ENCODE data around the gene CFAP221. TPM values are rescaled to one million over a fixed set of nuclear protein-coding genes. Genes with fewer than 3 reads are reported as not detected.

Gene CFAP221
- total RNA-seq, 2 experiments from 2014 or later, result not detected

DNA sequence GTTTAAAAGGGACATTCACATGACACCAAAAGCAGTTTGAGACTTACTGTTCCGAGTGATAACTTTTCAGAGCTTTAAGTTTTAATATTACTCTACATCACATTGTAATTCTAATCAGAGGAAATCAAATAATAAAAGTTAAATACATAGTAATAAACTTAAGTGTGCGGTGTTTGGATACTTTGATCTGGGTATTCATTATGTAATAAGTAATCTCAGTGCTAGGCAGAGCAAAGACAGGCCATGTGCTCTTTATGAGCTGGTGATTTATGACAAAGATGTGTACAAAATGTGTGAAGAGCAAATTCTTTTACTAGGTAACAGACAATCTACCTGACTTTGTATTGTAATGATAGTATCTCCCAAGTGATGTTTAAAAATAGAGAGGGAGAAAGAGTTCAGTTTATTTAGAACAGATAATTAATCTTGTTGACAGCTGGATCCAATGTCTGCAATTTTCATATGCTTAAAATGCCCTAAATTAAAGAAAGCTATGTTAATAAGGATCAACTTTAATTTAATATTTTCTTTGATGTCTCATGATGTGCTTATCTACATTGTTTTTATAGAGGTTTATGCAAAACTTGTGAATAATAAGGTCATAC lies 4.4 kb downstream of the CFAP221 start:
- Mint-ChIP-seq H3K27me3 (peaks cover 52% of the 10 kb centered on the region), H3K27ac (no peak overlapping the region), H3K36me3 (no peaks in the 10 kb centered on the region), H3K4me1 (peaks cover 3% of the 10 kb centered on the region), H3K9me3 (no peaks in the 10 kb centered on the region), H3K4me3 (no peak overlapping the region)
- ATAC-seq (ENCODE audit: low read depth) (no peak), DNase-seq (no peak)
- POLR2A ChIA-PET, result no interaction called here

DNA sequence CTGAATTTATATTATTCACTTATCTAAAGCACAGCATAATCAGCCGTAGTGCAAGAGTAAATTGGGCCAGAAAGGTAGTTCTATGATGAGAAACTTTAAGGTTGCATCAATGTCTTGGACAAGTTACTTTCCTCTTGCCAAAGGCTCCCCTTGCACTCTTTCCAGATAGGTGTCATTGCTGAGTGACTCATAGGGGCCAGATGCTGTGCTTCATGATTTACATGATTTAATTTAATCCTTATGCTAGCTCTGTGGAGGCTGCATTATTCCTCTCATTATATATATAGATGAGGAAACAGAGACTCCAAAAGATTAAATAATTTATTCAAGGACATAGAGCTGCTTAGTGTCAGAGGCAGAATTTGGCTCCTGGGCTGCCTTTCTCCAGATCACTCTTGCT lies 5.0 kb downstream of the CFAP221 start:
- Mint-ChIP-seq H3K9me3 (no peaks in the 10 kb centered on the region), H3K27ac (no peak overlapping the region), H3K27me3 (peaks cover 47% of the 10 kb centered on the region), H3K4me3 (no peak overlapping the region), H3K4me1 (no peaks in the 10 kb centered on the region), H3K36me3 (no peaks in the 10 kb centered on the region)
- DNase-seq (no peak), ATAC-seq (ENCODE audit: low read depth) (no peak)
- POLR2A ChIA-PET, result no interaction called here

DNA sequence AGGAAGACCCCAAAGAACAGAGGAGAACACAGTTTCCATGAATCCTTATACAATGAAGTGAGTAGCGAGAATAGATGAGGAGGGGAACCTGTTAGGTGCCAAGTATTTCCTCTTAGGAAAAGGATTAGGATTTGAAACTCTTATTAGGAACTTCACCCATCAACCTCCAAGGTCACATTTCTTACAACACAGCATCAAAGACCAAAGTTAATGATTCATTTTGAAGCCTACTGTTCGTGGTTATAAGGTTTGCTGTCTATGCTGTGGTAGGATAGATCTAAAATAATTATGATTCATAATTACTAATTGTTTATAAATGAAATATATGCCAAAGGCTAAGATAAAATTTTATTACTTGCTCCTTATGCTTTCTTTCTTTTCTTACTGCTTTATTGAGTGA lies 6.1 kb downstream of the CFAP221 start:
- POLR2A ChIA-PET, result no interaction called here
- H3K9me3 Mint-ChIP-seq, result no peaks in the 10 kb centered on the region
- H3K4me1 Mint-ChIP-seq, result no peaks in the 10 kb centered on the region
- DNase-seq (no peak), ATAC-seq (ENCODE audit: low read depth) (no peak)
- no peaks in the 10 kb centered on the region for H3K36me3 Mint-ChIP-seq
- no peak overlapping the region for H3K27ac Mint-ChIP-seq
- no peak overlapping the region for H3K4me3 Mint-ChIP-seq
- H3K27me3 Mint-ChIP-seq, result peaks cover 41% of the 10 kb centered on the region

DNA sequence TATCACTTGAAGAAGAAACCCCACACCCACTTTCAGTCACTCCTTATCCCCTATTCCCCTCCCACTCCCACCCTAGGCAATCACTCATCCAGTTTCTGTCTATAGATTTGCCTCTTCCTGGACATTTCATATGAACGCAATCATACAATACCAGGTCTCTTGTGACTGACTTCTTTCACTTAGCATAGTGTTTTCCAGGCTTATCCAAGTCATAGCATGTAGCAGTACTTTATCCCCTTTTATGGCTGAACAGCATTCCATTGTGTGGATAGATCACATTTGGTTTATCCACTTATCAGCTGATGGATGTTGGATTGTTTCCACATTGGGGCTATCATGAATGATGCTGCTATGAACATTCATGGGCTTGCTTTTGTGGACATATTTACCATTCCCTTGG lies 6.6 kb downstream of the CFAP221 start:
- ATAC-seq (ENCODE audit: low read depth), result no peak
- POLR2A ChIA-PET, result no interaction called here
- H3K36me3 Mint-ChIP-seq, result no peaks in the 10 kb centered on the region
- H3K27me3 Mint-ChIP-seq, result peaks cover 36% of the 10 kb centered on the region
- DNase-seq, result no peak
- H3K4me1 Mint-ChIP-seq, result no peaks in the 10 kb centered on the region
- no peak overlapping the region for H3K27ac Mint-ChIP-seq
- H3K4me3 Mint-ChIP-seq, result no peak overlapping the region
- H3K9me3 Mint-ChIP-seq, result no peaks in the 10 kb centered on the region

DNA sequence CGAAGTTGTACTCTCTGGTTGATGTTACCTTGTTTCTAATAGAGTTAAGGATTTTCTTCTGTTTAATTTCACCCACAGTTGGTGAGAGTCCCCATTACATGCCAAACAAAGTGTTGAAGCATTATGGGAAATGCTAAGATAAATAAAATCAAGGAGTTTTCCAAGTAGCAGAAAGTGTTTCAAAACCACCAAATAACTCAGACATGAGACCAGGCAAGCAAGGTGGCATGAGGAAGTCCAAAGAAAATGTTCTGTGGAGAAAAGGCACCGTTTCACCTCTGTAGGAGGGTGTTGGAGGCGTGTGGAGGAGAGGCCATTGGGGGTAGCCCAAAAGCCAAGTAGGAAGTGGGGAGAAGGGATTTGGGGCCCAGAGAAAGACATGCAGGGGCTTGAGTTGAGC lies 8.7 kb downstream of the CFAP221 start:
- peaks cover 30% of the 10 kb centered on the region for H3K27me3 Mint-ChIP-seq
- POLR2A ChIA-PET, result no interaction called here
- H3K27ac Mint-ChIP-seq, result no peak overlapping the region
- no peaks in the 10 kb centered on the region for H3K36me3 Mint-ChIP-seq
- no peak overlapping the region for H3K4me3 Mint-ChIP-seq
- no peaks in the 10 kb centered on the region for H3K4me1 Mint-ChIP-seq
- ATAC-seq (ENCODE audit: low read depth), result no peak
- no peak for DNase-seq
- H3K9me3 Mint-ChIP-seq, result no peaks in the 10 kb centered on the region

DNA sequence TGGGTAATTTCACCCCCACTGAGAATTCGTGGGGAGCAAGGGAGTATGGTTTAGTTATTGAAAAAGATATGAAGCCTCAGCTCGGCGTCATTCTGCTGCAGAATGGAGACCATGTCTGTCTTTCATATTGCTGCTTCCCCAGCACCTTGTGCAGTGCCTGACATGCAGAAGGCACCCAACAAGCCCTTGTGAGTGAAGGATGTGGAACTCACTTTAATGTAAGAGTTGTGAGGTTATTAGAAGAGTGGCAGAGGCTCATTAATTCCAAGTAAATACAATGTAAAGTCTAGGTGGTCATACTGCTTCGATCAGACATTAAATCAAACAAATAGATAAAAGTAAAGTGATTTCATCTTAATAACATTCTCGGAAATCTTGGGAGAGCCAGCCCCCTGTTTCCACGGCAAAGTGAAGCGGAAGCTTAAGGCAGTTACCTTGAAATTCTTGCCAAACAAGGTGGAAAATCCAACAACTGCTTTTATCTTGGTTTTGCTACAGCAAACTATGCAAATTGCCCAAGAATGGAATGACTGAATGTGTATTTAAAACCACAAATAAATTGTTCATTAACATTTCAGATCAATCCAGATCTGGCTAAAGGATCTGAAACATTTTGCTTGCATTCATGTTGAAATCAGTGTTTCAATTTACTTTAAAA lies 9.6 kb downstream of the CFAP221 start:
- no peak for ATAC-seq (ENCODE audit: low read depth)
- no peak overlapping the region for H3K27ac Mint-ChIP-seq

DNA sequence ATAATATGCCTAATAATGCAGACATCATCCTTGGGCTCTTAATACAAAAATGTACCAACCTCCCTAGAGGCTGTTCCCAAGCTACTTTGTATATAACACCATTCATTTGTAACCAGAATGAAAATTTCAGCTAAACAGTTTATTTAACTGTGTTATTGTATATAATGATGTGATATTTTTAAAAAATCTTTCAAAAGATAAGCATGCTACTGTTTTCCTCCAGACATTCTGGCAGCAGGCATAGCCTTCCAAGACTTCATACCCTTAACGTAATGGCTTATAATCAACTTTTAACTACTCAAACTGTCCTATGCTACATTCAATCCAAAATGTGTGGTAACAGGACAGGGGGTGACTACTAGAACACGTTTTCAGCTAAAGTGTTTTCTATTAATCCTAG lies 21.2 kb downstream of the CFAP221 start:
- ATAC-seq (ENCODE audit: low read depth) (no peak), DNase-seq (no peak)
- Mint-ChIP-seq H3K4me3 (no peak overlapping the region), H3K4me1 (no peaks in the 10 kb centered on the region), H3K36me3 (no peaks in the 10 kb centered on the region), H3K9me3 (peaks cover 5% of the 10 kb centered on the region), H3K27me3 (peaks cover 7% of the 10 kb centered on the region), H3K27ac (no peak overlapping the region)
- POLR2A ChIA-PET, result no interaction called here

More for the DNA sequence above, 9.6 kb downstream of the CFAP221 start:
- H3K4me1 Mint-ChIP-seq, result no peaks in the 10 kb centered on the region
- no peak overlapping the region for H3K4me3 Mint-ChIP-seq
- H3K36me3 Mint-ChIP-seq, result no peaks in the 10 kb centered on the region
- peaks cover 27% of the 10 kb centered on the region for H3K27me3 Mint-ChIP-seq
- DNase-seq, result no peak
- POLR2A ChIA-PET, result no interaction called here
- H3K9me3 Mint-ChIP-seq, result no peaks in the 10 kb centered on the region

DNA sequence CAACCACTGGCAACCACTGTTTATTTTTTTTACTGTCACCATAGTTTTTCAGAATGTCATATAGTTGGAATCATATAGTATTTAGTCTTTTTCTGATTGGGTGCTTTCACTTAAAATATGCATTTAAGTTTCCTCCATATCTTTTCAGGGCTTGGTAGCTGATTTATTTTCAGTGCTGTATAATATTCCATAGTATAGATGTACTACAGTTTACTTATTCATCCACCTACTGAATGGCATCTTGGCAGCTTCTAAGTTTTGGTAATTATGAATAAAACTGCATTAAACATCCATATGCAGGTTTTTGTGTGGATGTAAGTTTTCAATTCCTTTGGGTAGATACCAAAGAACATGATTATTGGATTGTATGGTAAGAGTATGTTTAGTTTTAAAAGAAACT lies 23.0 kb downstream of the CFAP221 start:
- Mint-ChIP-seq H3K27ac (no peak overlapping the region), H3K9me3 (peaks cover 5% of the 10 kb centered on the region), H3K36me3 (no peaks in the 10 kb centered on the region), H3K4me3 (no peak overlapping the region), H3K4me1 (no peaks in the 10 kb centered on the region), H3K27me3 (peaks cover 10% of the 10 kb centered on the region)
- DNase-seq (no peak), ATAC-seq (ENCODE audit: low read depth) (no peak)
- POLR2A ChIA-PET, result no interaction called here

DNA sequence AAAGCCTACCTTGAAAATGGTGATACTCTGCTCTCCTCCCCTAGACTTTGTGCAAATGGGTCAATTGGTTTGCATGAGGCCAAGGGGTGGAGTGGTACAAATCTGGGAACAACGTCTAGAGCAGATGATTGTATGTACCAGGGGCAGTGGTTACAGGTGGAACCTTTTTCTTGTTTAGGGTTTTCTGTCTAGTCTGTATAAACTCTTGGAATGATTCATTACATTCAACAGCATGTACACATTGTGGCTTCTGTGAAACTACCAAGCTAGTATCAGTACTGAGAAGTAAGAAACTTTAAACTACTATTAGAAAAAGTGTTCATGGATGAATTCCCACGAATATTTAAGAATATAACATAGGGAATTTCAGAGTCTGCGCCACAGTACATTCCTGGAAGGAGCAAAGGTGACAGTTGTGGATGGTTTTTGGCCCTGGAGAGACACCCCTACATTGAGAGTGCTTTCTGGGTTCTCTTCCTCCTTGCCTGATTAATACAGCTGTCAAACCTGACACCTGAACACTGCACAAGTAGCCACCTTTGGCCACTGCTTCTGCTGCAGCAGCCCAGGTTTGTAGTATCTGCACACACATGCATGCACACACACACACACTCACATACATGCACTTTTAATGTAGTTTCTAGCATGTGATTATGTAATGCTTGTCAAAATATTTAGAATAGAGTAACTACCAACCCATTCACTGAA lies 30.0 kb downstream of the CFAP221 start:
- no peak overlapping the region for H3K27ac Mint-ChIP-seq
- no peak for ATAC-seq (ENCODE audit: low read depth)
- H3K36me3 Mint-ChIP-seq, result no peaks in the 10 kb centered on the region
- no peak overlapping the region for H3K4me3 Mint-ChIP-seq
- no peaks in the 10 kb centered on the region for H3K4me1 Mint-ChIP-seq
- H3K9me3 Mint-ChIP-seq, result no peaks in the 10 kb centered on the region
- POLR2A ChIA-PET, result no interaction called here
- peaks cover 5% of the 10 kb centered on the region for H3K27me3 Mint-ChIP-seq
- no peak for DNase-seq

DNA sequence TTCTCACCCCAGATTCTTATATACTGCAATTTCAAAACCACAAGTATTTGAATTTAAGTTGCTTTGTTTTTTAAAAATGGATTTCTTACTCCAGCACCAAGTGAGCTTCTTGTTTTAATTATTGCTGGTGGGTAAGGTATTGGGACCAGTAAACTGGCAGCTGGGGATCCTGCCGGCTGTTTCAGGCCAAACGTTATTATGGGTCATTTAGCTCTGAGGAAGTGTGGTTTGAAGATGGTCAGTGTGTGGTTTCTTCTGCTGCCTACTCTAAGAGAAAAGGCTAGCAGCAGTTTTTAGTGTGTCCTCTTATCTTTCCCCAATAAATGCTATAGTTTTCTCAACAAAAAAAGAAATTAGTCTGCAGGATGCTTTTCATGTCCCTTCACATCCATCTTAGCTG lies 30.6 kb downstream of the CFAP221 start:
- H3K4me1 Mint-ChIP-seq, result no peaks in the 10 kb centered on the region
- DNase-seq, result no peak
- H3K27ac Mint-ChIP-seq, result no peak overlapping the region
- H3K27me3 Mint-ChIP-seq, result peaks cover 5% of the 10 kb centered on the region
- no peaks in the 10 kb centered on the region for H3K9me3 Mint-ChIP-seq
- ATAC-seq (ENCODE audit: low read depth), result no peak
- POLR2A ChIA-PET, result no interaction called here
- no peak overlapping the region for H3K4me3 Mint-ChIP-seq
- H3K36me3 Mint-ChIP-seq, result no peaks in the 10 kb centered on the region

DNA sequence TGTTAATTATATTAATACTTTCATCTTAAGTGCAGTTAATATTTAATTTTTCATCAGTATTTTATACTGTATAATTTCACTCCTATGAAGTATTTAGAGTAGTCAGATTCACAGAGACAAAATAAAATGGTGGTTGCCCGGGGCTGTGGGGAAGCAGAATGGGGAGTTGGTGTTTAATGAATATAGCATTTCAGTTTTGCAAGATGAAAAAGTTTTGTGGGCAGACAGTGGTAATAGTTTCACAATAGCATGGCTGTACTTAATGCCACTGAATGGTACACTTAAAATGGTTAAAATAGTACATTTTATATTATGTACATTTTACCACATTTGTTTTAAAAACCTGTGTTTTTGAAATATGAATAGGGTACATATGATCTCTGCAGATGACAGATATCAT lies 31.2 kb downstream of the CFAP221 start:
- peaks cover 5% of the 10 kb centered on the region for H3K27me3 Mint-ChIP-seq
- H3K36me3 Mint-ChIP-seq, result no peaks in the 10 kb centered on the region
- H3K27ac Mint-ChIP-seq, result no peak overlapping the region
- DNase-seq (no peak), ATAC-seq (ENCODE audit: low read depth) (no peak)
- H3K4me3 Mint-ChIP-seq, result no peak overlapping the region
- no peaks in the 10 kb centered on the region for H3K4me1 Mint-ChIP-seq
- POLR2A ChIA-PET, result no interaction called here
- H3K9me3 Mint-ChIP-seq, result no peaks in the 10 kb centered on the region

DNA sequence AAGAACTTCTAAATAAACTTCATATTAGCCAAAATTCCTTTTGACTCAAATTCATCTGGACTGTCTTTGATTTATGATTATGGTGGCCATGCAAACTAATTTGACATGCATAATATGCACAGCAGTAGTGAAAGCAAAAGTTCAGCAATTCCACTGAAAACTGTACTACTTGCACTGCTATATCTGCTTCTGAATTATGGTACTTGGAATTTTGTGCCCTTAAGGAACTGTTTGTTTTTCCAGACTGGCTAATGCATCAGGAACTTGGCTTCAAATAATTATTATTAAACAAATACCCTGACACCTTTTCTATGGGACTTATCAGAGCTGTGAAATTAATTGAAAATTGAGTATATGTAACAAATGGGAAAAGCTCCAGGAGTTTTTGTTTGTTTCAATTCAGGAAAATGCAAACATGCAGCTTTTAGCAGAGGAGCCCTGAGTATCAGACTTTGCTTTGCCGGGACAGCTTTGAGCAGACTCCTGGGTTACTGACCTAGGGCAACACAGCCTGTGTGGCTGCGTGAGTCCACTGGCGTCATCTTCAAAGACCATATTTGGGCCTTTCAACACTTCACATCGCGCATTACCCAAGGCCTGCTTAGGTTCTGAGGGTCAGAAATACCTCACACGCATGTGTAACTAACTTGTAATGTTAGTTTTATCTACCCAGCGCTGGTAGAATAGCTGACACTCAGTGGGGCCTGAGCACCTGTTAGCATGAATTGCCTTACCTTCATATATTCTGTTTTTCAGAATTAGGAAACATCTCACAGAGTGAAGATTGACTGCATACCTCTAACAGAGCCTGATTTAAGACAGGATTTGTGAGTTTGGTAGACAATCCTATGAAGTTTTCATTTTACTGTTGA lies 35.4 kb downstream of the CFAP221 start:
- H3K9me3 Mint-ChIP-seq, result no peaks in the 10 kb centered on the region
- no peak overlapping the region for H3K27ac Mint-ChIP-seq
- ATAC-seq (ENCODE audit: low read depth), result no peak
- no peak for DNase-seq
- H3K36me3 Mint-ChIP-seq, result no peaks in the 10 kb centered on the region
- no peaks in the 10 kb centered on the region for H3K4me1 Mint-ChIP-seq
- POLR2A ChIA-PET, result no interaction called here
- peaks cover 2% of the 10 kb centered on the region for H3K27me3 Mint-ChIP-seq
- H3K4me3 Mint-ChIP-seq, result no peak overlapping the region

DNA sequence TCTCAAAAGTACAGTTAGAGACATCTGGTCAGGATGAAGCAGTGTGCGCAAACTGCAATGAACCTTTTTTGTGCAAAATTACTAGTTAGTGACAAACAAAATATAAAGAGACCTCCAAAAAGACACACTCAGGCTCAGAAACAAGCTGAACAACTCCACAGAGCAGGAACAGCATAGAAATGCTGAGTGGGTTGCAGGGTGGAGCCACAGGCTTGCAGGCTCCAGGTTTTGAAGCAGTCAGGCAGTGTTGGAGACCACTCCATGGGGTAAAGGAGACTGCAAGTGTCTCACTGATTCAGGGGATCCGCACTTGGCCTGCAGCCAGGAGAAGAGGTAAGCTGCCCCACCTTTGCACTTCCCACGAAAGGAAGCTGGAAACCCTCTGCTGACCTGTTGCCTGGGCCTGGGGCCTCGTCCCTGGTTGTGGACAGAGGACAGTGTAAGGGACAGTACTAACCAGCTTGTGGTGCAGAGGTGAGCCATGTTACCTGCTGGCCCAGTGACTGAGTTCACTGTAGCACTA lies 36.4 kb downstream of the CFAP221 start:
- no peak for ATAC-seq (ENCODE audit: low read depth)
- no peak for DNase-seq
- Mint-ChIP-seq H3K9me3 (no peaks in the 10 kb centered on the region), H3K27me3 (peaks cover 2% of the 10 kb centered on the region), H3K4me3 (no peak overlapping the region), H3K4me1 (no peaks in the 10 kb centered on the region), H3K36me3 (no peaks in the 10 kb centered on the region), H3K27ac (no peak overlapping the region)
- POLR2A ChIA-PET, result no interaction called here
